ENCODE results near the gene KIF5C. TPM values are rescaled to one million over a fixed set of nuclear protein-coding genes. Genes with fewer than 3 reads are reported as not detected.

The KIF5C gene
- total RNA-seq, 1 donor from 2014 or later, result not detected

GRCh38 chr2:149055751-149056150 is 180.7 kb downstream of the KIF5C start:
- TF ChIP-seq CTCF (IDR thresholded peaks at IDR 0.05; ENCODE audit: insufficient read depth, low read length, severe bottlenecking), result no peak
- H3K4me3 ChIP-seq (ENCODE audit: low read depth, low read length), result no peak overlapping the region
- no peak for FAIRE-seq
- H3K27me3 ChIP-seq (ENCODE audit: control insufficient read depth, insufficient read depth, low read length), result no peaks in the 10 kb centered on the region
- no peaks in the 10 kb centered on the region for H3K36me3 ChIP-seq (ENCODE audit: control insufficient read depth, insufficient read depth, low read length)
- DNase-seq (ENCODE audit: low read depth), result peak; percentile 37

- no peaks in the 10 kb centered on the region for H3K36me3 ChIP-seq (ENCODE audit: control insufficient read depth, insufficient read depth, low read length)
- no peak overlapping the region for H3K4me3 ChIP-seq (ENCODE audit: low read depth, low read length)
- FAIRE-seq (no peak), DNase-seq (ENCODE audit: low read depth) (no peak)
- H3K27me3 ChIP-seq (ENCODE audit: control insufficient read depth, insufficient read depth, low read length), result no peaks in the 10 kb centered on the region
- no peak for TF ChIP-seq CTCF (IDR thresholded peaks at IDR 0.05; ENCODE audit: insufficient read depth, low read length, severe bottlenecking)
Measured at GRCh38 chr2:149056541-149057255, 181.7 kb downstream of the KIF5C start.

GRCh38 chr2:149057401-149057800 is 182.4 kb downstream of the KIF5C start:
- no peak for FAIRE-seq
- no peak for DNase-seq (ENCODE audit: low read depth)
- Histone ChIP-seq H3K4me3 (ENCODE audit: low read depth, low read length) (no peak overlapping the region), H3K36me3 (ENCODE audit: control insufficient read depth, insufficient read depth, low read length) (no peaks in the 10 kb centered on the region), H3K27me3 (ENCODE audit: control insufficient read depth, insufficient read depth, low read length) (no peaks in the 10 kb centered on the region)
- no peak for TF ChIP-seq CTCF (IDR thresholded peaks at IDR 0.05; ENCODE audit: insufficient read depth, low read length, severe bottlenecking)

GRCh38 chr2:149058936-149059335 is 183.9 kb downstream of the KIF5C start:
- Histone ChIP-seq H3K27me3 (ENCODE audit: control insufficient read depth, insufficient read depth, low read length) (no peaks in the 10 kb centered on the region), H3K36me3 (ENCODE audit: control insufficient read depth, insufficient read depth, low read length) (no peaks in the 10 kb centered on the region), H3K4me3 (ENCODE audit: low read depth, low read length) (no peak overlapping the region)
- DNase-seq (ENCODE audit: low read depth), result peak; percentile 72
- no peak for TF ChIP-seq CTCF (IDR thresholded peaks at IDR 0.05; ENCODE audit: insufficient read depth, low read length, severe bottlenecking)
- FAIRE-seq, result no peak

- DNase-seq (ENCODE audit: low read depth) (no peak), FAIRE-seq (no peak)
- Histone ChIP-seq H3K4me3 (ENCODE audit: low read depth, low read length) (no peak overlapping the region), H3K27me3 (ENCODE audit: control insufficient read depth, insufficient read depth, low read length) (no peaks in the 10 kb centered on the region), H3K36me3 (ENCODE audit: control insufficient read depth, insufficient read depth, low read length) (no peaks in the 10 kb centered on the region)
- no peak for TF ChIP-seq CTCF (IDR thresholded peaks at IDR 0.05; ENCODE audit: insufficient read depth, low read length, severe bottlenecking)
Measured at GRCh38 chr2:149059822-149060221, 184.8 kb downstream of the KIF5C start.
